Chondrocyte (in vitro differentiated cells): ENCODE results near the gene PCSK7. TPM values are rescaled to one million over a fixed set of nuclear protein-coding genes. Genes with fewer than 3 reads are reported as not detected.

Experiments
- DNase-seq: peaks from one replicate; pipeline ENCODE4 v3.0.0; 2021; ENCODE audit warnings: mixed read lengths, low spot score
- H3K27ac Mint-ChIP-seq: one replicate; pipeline ENCODE4 v1.8.0; 2021; ENCODE audit warnings: mild to moderate bottlenecking, moderate library complexity, mixed read lengths; ENCODE audit not compliant: unreplicated experiment
- H3K27me3 Mint-ChIP-seq: 2 replicates; pipeline ENCODE4 v1.8.0; 2021; ENCODE audit warnings: low read depth, mixed read lengths
- H3K36me3 Mint-ChIP-seq: 2 replicates; pipeline ENCODE4 v1.8.0; 2021; ENCODE audit warnings: low read depth, mixed read lengths
- H3K4me1 Mint-ChIP-seq: 2 replicates; pipeline ENCODE4 v1.8.0; 2021; ENCODE audit warnings: low read depth, mild to moderate bottlenecking, mixed read lengths
- H3K4me3 Mint-ChIP-seq: one replicate; pipeline ENCODE4 v1.8.0; 2021; ENCODE audit warnings: mild to moderate bottlenecking, moderate library complexity, mixed read lengths; ENCODE audit not compliant: unreplicated experiment
- H3K9me3 Mint-ChIP-seq: 2 replicates; pipeline ENCODE4 v1.8.0; 2021; ENCODE audit warnings: low read depth, mixed read lengths
- total RNA-seq: library from RNA; stranded (reverse); gene quantifications from 3 replicates; pipeline ENCODE4 v1.2.1, GENCODE V29; 2021
- TF ChIP-seq, protein P1 (sequence below): fragments of 200-600 bp; sonication (generic); IDR thresholded peaks from 2 replicates; pipeline ENCODE4 v1.5.0; 2021; ENCODE audit warnings: antibody characterized with exemption, mild to moderate bottlenecking, moderate library complexity

PCSK7 gene
- total RNA-seq, 1 donor from 2014 or later = 43.0 TPM

DNA sequence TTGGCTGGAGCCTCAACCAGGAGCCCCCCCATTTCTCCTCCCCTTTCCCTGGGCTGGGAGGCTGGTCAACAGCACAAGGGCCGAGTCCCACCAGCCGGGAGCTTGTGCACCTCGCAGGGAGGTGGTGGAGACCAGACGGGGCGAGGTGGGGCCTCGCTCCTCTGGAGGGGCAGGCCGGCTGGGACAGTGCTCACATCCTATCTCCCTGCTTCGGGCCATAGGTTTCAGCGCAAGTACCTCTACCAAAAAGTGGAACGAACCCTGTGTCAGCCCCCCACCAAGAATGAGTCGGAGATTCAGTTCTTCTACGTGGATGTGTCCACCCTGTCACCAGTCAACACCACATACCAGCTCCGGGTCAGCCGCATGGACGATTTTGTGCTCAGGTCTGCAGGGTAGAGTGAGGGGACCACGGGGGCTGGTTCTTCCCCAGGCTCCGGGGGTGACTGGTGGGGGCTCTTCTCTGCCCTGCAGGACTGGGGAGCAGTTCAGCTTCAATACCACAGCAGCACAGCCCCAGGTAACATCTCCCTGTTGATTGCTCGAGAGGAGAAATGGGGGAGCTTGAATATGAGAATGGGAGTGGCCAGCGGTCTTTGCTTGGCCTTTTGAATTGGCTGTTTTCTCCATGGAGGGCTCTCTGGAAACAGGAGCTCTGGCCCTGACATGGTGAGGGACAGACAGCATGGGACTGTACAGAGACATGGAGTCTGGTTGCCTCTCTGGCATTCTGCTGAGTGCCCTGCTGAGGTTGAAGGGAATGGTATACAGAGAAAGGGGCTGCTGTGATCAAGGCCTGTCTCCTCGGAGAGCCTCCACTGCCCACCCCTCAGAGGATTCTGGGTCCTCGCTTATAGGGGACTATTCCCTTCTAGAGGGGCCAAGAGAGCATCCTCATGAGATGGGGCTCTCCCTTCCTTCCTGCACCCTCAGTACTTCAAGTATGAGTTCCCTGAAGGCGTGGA lies 50.0 kb downstream of the PCSK7 start:
- no peak overlapping the region for H3K4me3 Mint-ChIP-seq

DNA sequence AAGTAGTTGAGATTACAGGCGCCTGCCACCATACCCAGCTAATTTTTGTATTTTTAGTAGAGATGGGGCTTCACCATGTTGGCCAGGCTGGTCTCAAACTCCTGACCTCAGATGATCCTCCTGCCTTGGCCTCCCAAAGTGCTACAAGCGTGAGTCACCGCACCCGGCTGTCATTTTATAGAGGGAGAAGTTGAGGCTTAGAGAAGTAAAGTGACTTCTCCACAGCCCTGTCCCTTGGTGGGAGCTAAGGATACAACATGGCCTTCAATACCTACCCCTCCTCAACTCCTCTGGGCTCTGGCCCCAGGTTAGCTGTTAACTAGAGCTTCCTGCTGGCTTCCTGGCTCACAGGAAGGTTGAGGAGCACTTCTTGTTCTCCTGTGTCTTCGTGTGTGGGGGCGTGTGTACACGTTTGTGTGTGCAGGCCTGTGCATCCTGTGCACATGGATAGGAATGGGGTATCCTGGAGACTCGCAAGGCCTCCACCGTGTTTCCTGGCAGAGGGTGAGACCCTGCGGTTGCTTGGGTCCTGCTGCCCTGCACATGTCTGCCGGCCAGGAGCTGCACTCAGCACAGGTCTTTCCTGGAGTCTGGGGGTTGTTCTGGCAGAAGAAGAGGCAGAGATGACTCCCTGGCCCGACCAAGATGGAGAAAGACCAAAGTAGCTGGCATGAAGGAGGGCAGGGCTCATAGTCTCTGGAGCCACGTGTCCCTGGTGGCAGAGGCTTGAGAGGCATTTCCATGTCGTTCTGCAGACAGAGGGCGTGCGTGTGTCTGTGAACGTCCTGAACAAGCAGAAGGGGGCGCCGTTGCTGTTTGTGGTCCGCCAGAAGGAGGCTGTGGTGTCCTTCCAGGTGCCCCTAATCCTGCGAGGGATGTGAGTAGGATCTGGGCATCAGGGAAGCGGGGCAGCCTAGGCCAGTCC lies 51.0 kb downstream of the PCSK7 start:
- H3K27ac Mint-ChIP-seq = peak overlapping the region; percentile 88
- peak; percentile 88 for DNase-seq

More for the DNA sequence above, 50.0 kb downstream of the PCSK7 start:
- DNase-seq = peak; percentile 59
- H3K27me3 Mint-ChIP-seq = no peaks in the 10 kb centered on the region
- peaks cover 29% of the 10 kb centered on the region for H3K4me1 Mint-ChIP-seq
- H3K36me3 Mint-ChIP-seq = peaks cover 6% of the 10 kb centered on the region
- no peak overlapping the region for H3K27ac Mint-ChIP-seq
- TF ChIP-seq, protein P1, sequence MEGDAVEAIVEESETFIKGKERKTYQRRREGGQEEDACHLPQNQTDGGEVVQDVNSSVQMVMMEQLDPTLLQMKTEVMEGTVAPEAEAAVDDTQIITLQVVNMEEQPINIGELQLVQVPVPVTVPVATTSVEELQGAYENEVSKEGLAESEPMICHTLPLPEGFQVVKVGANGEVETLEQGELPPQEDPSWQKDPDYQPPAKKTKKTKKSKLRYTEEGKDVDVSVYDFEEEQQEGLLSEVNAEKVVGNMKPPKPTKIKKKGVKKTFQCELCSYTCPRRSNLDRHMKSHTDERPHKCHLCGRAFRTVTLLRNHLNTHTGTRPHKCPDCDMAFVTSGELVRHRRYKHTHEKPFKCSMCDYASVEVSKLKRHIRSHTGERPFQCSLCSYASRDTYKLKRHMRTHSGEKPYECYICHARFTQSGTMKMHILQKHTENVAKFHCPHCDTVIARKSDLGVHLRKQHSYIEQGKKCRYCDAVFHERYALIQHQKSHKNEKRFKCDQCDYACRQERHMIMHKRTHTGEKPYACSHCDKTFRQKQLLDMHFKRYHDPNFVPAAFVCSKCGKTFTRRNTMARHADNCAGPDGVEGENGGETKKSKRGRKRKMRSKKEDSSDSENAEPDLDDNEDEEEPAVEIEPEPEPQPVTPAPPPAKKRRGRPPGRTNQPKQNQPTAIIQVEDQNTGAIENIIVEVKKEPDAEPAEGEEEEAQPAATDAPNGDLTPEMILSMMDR = peak; percentile 3
- no peaks in the 10 kb centered on the region for H3K9me3 Mint-ChIP-seq

DNA sequence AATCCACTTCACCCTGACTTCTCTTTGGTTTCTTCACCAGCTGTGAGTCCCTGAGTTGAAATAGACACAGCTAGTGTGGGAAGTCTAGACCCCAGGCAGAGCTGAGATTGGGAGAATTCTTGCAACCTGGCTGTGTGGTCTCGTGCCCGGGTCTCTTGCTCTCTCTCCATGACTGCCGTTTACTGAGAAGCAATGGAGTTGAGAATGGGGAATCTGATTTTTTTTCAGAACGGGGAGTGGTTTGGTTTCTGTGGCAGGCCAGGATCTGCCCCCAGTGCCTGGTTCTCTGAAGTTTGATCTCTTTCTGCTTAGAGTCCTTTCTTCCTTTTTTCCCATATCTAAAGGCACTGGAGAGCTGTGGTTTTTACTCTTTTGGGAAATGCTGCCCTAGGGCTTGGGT lies 51.9 kb downstream of the PCSK7 start:
- H3K4me3 Mint-ChIP-seq = peak overlapping the region; percentile 91
- DNase-seq = no peak

More for the DNA sequence above, 51.0 kb downstream of the PCSK7 start:
- TF ChIP-seq, protein P1 = peak; percentile 77
- Mint-ChIP-seq H3K36me3 (peaks cover 5% of the 10 kb centered on the region), H3K4me3 (peak overlapping the region; percentile 91), H3K9me3 (no peaks in the 10 kb centered on the region), H3K27me3 (no peaks in the 10 kb centered on the region), H3K4me1 (peaks cover 29% of the 10 kb centered on the region)

DNA sequence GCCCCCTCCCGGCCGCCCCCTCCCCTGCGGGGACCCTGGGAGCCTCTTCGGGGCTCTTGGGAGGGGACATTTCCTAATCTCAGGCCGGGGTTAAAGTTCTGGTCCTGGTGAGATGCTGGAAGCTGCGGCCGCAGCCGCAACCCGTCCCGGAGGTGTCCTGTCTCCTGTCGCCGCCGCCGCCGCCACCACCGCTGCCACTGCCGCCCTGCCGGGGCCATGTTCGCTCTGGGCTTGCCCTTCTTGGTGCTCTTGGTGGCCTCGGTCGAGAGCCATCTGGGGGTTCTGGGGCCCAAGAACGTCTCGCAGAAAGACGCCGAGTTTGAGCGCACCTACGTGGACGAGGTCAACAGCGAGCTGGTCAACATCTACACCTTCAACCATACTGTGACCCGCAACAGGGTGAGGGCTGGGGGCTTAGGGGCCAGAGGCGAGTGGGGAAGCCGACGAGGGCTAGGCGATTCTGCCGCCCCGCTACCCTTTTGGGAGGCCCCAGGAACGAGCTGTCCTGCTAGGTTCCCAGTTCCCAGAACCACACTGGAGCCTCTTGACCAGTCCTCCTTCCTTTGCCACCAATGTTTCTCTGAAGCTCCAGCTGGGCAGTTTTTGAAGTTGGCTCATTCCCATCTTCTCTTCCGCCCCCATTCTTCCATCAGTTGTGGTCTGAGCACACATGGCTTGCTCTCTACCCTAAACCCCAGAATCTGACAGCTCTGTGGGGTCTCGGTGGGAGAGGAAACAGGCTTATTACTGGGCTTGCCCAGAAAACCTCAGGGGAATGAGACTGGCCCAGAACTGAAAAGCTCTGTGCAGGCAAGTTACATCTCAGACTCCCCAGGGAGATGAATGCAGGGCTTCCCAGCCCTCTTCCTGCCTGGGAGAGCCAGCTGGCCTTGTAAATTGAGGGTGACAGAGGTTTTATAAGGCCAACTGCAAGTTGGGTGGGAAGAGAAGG lies 52.5 kb downstream of the PCSK7 start:
- Mint-ChIP-seq H3K4me3 (peak overlapping the region; percentile 91), H3K27ac (peak overlapping the region; percentile 88), H3K4me1 (peaks cover 29% of the 10 kb centered on the region), H3K9me3 (no peaks in the 10 kb centered on the region), H3K27me3 (no peaks in the 10 kb centered on the region), H3K36me3 (peaks cover 5% of the 10 kb centered on the region)
- TF ChIP-seq, protein P1 = no peak
- DNase-seq = peak; percentile 87

More for the DNA sequence above, 51.9 kb downstream of the PCSK7 start:
- H3K27ac Mint-ChIP-seq = peak overlapping the region; percentile 88
- peaks cover 29% of the 10 kb centered on the region for H3K4me1 Mint-ChIP-seq
- peaks cover 5% of the 10 kb centered on the region for H3K36me3 Mint-ChIP-seq
- TF ChIP-seq, protein P1 = no peak
- H3K9me3 Mint-ChIP-seq = no peaks in the 10 kb centered on the region
- H3K27me3 Mint-ChIP-seq = no peaks in the 10 kb centered on the region
